Upper lobe of left lung (tissue), 4 donors: Measurements from ENCODE around the gene DDIAS.
"Not testable (repeated sequence)": the region's sequence is repeated elsewhere in the genome, so short reads cannot be mapped to it uniquely, and the experiment has no call there.

Experiments
- POLR2A ChIP-seq, 4 donors: fragments of 450-650 bp; IDR thresholded peaks; one replicate each; pipeline ENCODE4 v1.5.1; 2016 to 2017; ENCODE audit warnings: antibody characterized with exemption in 4 of 4, mild to moderate bottlenecking in 2 of 4
- POLR2AphosphoS5 ChIP-seq, 2 donors: sonication (generic); formaldehyde crosslinking; IDR thresholded peaks; one replicate each; pipeline ENCODE4 v1.5.1; 2017; ENCODE audit warnings: antibody characterized with exemption in 2 of 2
- TF ChIP-seq, protein P1 (sequence below), 6 experiments: fragments of 450-650 bp in 4 of 6; fragments of 200-600 bp in 2 of 6; sonication (generic) in 2 of 6; IDR thresholded peaks; one replicate each; pipeline ENCODE4 v1.5.1; 2016 to 2019; ENCODE audit warnings: antibody characterized with exemption in 6 of 6

DNA sequence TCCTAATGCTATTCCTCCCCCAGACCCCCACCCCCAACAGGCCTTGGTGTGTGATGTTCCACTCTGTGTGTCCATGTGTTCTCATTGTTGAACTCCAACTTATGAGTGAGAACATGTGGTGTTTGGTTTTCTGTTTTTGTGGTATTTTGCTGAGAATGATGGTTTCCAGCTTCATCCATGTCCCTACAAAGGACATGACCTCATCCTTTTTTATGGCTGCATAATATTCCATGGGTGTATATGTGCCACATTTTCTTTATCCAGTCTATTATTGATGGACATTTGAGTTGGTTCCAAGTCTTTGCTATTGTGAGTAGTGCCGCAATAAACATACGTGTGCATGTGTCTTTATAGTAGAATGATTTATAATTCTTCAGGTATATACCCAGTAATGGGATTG lies 49.0 kb downstream of the DDIAS start:
- TF ChIP-seq, protein P1, sequence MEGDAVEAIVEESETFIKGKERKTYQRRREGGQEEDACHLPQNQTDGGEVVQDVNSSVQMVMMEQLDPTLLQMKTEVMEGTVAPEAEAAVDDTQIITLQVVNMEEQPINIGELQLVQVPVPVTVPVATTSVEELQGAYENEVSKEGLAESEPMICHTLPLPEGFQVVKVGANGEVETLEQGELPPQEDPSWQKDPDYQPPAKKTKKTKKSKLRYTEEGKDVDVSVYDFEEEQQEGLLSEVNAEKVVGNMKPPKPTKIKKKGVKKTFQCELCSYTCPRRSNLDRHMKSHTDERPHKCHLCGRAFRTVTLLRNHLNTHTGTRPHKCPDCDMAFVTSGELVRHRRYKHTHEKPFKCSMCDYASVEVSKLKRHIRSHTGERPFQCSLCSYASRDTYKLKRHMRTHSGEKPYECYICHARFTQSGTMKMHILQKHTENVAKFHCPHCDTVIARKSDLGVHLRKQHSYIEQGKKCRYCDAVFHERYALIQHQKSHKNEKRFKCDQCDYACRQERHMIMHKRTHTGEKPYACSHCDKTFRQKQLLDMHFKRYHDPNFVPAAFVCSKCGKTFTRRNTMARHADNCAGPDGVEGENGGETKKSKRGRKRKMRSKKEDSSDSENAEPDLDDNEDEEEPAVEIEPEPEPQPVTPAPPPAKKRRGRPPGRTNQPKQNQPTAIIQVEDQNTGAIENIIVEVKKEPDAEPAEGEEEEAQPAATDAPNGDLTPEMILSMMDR (IDR thresholded peaks at IDR 0.05) = not testable (repeated sequence)
- TF ChIP-seq POLR2AphosphoS5, POLR2A (IDR thresholded peaks at IDR 0.05): not testable (repeated sequence)
